IPS-NIHi11 (cell line): ENCODE measurements around the gene KIF26A.

Experiments used
- DNase-seq: peaks from one replicate; pipeline ENCODE4 v3.0.0; 2012; ENCODE audit warnings: mixed read lengths, low spot score

The KIF26A gene

GRCh38 chr14:104112609-104113571, 25.5 kb upstream of the KIF26A start:
- no peak for DNase-seq

- no peak for DNase-seq
These were observed 24.6 kb upstream of the KIF26A start for GRCh38 chr14:104113631-104114420.

GRCh38 chr14:104114421-104115130, 23.8 kb upstream of the KIF26A start:
- no peak for DNase-seq

GRCh38 chr14:104115131-104115600, 23.2 kb upstream of the KIF26A start:
- DNase-seq = no peak

- DNase-seq = no peak
These were observed 22.6 kb upstream of the KIF26A start for GRCh38 chr14:104115691-104116287.

GRCh38 chr14:104116288-104116755, 22.1 kb upstream of the KIF26A start:
- DNase-seq = no peak

- DNase-seq = peak; percentile 78
These were observed 21.5 kb upstream of the KIF26A start for GRCh38 chr14:104116756-104117340.

- DNase-seq = no peak
These were observed 20.9 kb upstream of the KIF26A start for GRCh38 chr14:104117341-104118005.

- no peak for DNase-seq
These were observed 20.2 kb upstream of the KIF26A start for GRCh38 chr14:104118006-104118844.

GRCh38 chr14:104119119-104119487, 19.3 kb upstream of the KIF26A start:
- DNase-seq = no peak

GRCh38 chr14:104119488-104120251, 18.7 kb upstream of the KIF26A start:
- no peak for DNase-seq

GRCh38 chr14:104120281-104120741, 18.1 kb upstream of the KIF26A start:
- DNase-seq = no peak

- DNase-seq = no peak
These were observed 17.2 kb upstream of the KIF26A start for GRCh38 chr14:104121142-104121541.

- DNase-seq = no peak
These were observed 14.5 kb upstream of the KIF26A start for GRCh38 chr14:104123879-104124278.

- no peak for DNase-seq
These were observed 13.4 kb upstream of the KIF26A start for GRCh38 chr14:104125011-104125410.

GRCh38 chr14:104126753-104127152, 11.6 kb upstream of the KIF26A start:
- no peak for DNase-seq

- DNase-seq = no peak
These were observed 9.4 kb upstream of the KIF26A start for GRCh38 chr14:104128981-104129380.

GRCh38 chr14:104129556-104129955, 8.8 kb upstream of the KIF26A start:
- DNase-seq = no peak
